HS-5 (cell line): ENCODE measurements around the gene LRRC4B.

Experiments
- DNase-seq: peaks from one replicate; pipeline ENCODE4 v3.0.0-alpha.2; 2012; ENCODE audit warnings: low read depth

LRRC4B gene

GRCh38 chr19:50570997-50571396 is 2.8 kb upstream of the LRRC4B start:
- no peak for DNase-seq

- no peak for DNase-seq
Measured at GRCh38 chr19:50569938-50570540, 1.8 kb upstream of the LRRC4B start.

- no peak for DNase-seq
Measured at GRCh38 chr19:50568728-50569698, 778 bp upstream of the LRRC4B start.

GRCh38 chr19:50567052-50567841 is 988 bp downstream of the LRRC4B start:
- DNase-seq: no peak

GRCh38 chr19:50565984-50566903 is 2.0 kb downstream of the LRRC4B start:
- no peak for DNase-seq

GRCh38 chr19:50564229-50565105 is 3.8 kb downstream of the LRRC4B start:
- no peak for DNase-seq

GRCh38 chr19:50563597-50563996 is 4.6 kb downstream of the LRRC4B start:
- DNase-seq: no peak

- no peak for DNase-seq
Measured at GRCh38 chr19:50562996-50563395, 5.2 kb downstream of the LRRC4B start.

GRCh38 chr19:50562329-50562728 is 5.9 kb downstream of the LRRC4B start:
- no peak for DNase-seq

- DNase-seq: no peak
Measured at GRCh38 chr19:50559636-50560035, 8.6 kb downstream of the LRRC4B start.

GRCh38 chr19:50558449-50558848 is 9.8 kb downstream of the LRRC4B start:
- DNase-seq: no peak

GRCh38 chr19:50558039-50558438 is 10.2 kb downstream of the LRRC4B start:
- no peak for DNase-seq

GRCh38 chr19:50557009-50557613 is 11.1 kb downstream of the LRRC4B start:
- no peak for DNase-seq

GRCh38 chr19:50556282-50557008 is 11.8 kb downstream of the LRRC4B start:
- DNase-seq: peak; percentile 11

GRCh38 chr19:50555450-50556281 is 12.6 kb downstream of the LRRC4B start:
- no peak for DNase-seq

GRCh38 chr19:50555033-50555432 is 13.2 kb downstream of the LRRC4B start:
- DNase-seq: no peak

- DNase-seq: no peak
Measured at GRCh38 chr19:50554212-50554611, 14.0 kb downstream of the LRRC4B start.

- no peak for DNase-seq
Measured at GRCh38 chr19:50553134-50553703, 15.0 kb downstream of the LRRC4B start.
